Neuronal stem cell (in vitro differentiated cells): Measurements from ENCODE around the gene ACRBP.

Experiments
- DNase-seq: peaks from one replicate; pipeline ENCODE4 v3.0.0-alpha.2; 2013; ENCODE audit warnings: low spot score
- H2AFZ ChIP-seq: one replicate; pipeline ENCODE4 v1.6.1; 2013; ENCODE audit warnings: mild to moderate bottlenecking, low read length, inconsistent platforms
- H2AK5ac ChIP-seq: 2 replicates; pipeline ENCODE4 v1.6.1; 2013; ENCODE audit warnings: low read depth, mild to moderate bottlenecking, inconsistent platforms, low read length, moderate library complexity, mixed read lengths
- H2BK120ac ChIP-seq: 2 replicates; pipeline ENCODE4 v1.6.1; 2013; ENCODE audit warnings: low read depth, mild to moderate bottlenecking, inconsistent platforms, low read length, moderate library complexity, mixed read lengths
- H2BK12ac ChIP-seq: one replicate; pipeline ENCODE4 v1.6.1; 2013; ENCODE audit warnings: low read length, inconsistent platforms
- H2BK15ac ChIP-seq: 2 replicates; pipeline ENCODE4 v1.6.1; 2013; ENCODE audit warnings: mild to moderate bottlenecking, low read length, inconsistent platforms, mixed read lengths
- H2BK5ac ChIP-seq: one replicate; pipeline ENCODE4 v1.6.1; 2013; ENCODE audit warnings: inconsistent platforms, mild to moderate bottlenecking, low read length, moderate library complexity
- H3K14ac ChIP-seq: one replicate; pipeline ENCODE4 v1.6.1; 2013; ENCODE audit warnings: low read length, inconsistent platforms
- H3K18ac ChIP-seq: 2 replicates; pipeline ENCODE4 v1.6.1; 2013; ENCODE audit warnings: low read length, inconsistent platforms
- H3K23ac ChIP-seq: 2 replicates; pipeline ENCODE4 v1.6.1; 2013; ENCODE audit warnings: low read depth, mild to moderate bottlenecking, mixed read lengths, low read length, inconsistent platforms; ENCODE audit not compliant: poor library complexity
- H3K27ac ChIP-seq: replicated peaks from 3 replicates; pipeline ENCODE4 v1.5.1; 2013; ENCODE audit warnings: low read length, inconsistent platforms
- H3K27me3 ChIP-seq, 3 experiments: 2 replicates each; pipeline ENCODE4 v1.6.1; 2013; ENCODE audit warnings: low read length in 3 of 3, mild to moderate bottlenecking in 2 of 3, inconsistent platforms in 1 of 3, low read depth in 1 of 3, mixed read lengths in 1 of 3, moderate library complexity in 1 of 3; ENCODE audit not compliant: control insufficient read depth in 3 of 3, insufficient read depth in 3 of 3
- H3K36me3 ChIP-seq, 2 donors: replicated peaks in 1 of 2; 2 replicates each; pipeline ENCODE4 v1.6.1; 2013; ENCODE audit warnings: low read length in 2 of 2; ENCODE audit not compliant: control insufficient read depth in 2 of 2, insufficient read depth in 2 of 2
- H3K4ac ChIP-seq: 2 replicates; pipeline ENCODE4 v1.6.1; 2013; ENCODE audit warnings: inconsistent platforms, mild to moderate bottlenecking, low read length, moderate library complexity
- H3K4me1 ChIP-seq, 2 donors: 1 replicate in 1 of 2; 2 replicates in 1 of 2; pipeline ENCODE4 v1.6.1; 2013; ENCODE audit warnings: low read length in 2 of 2, low read depth in 1 of 2; ENCODE audit not compliant: control insufficient read depth in 2 of 2, insufficient read depth in 1 of 2
- H3K4me2 ChIP-seq: one replicate; pipeline ENCODE4 v1.6.1; 2013; ENCODE audit warnings: mild to moderate bottlenecking, low read length, inconsistent platforms; ENCODE audit not compliant: insufficient read depth, poor library complexity, severe bottlenecking
- H3K4me3 ChIP-seq, 2 donors: 2 replicates each; pipeline ENCODE4 v1.5.1; 2013; ENCODE audit warnings: low read length in 2 of 2, mild to moderate bottlenecking in 2 of 2, inconsistent platforms in 1 of 2, moderate library complexity in 1 of 2
- H3K79me1 ChIP-seq: one replicate; pipeline ENCODE4 v1.6.1; 2013; ENCODE audit warnings: low read depth, mild to moderate bottlenecking, inconsistent platforms, low read length, moderate library complexity
- H3K9ac ChIP-seq: one replicate; pipeline ENCODE4 v1.6.1; 2013; ENCODE audit warnings: mild to moderate bottlenecking, low read depth, low read length, inconsistent platforms; ENCODE audit not compliant: poor library complexity
- H3K9me3 ChIP-seq, 2 donors: replicated peaks in 1 of 2; 2 replicates each; pipeline versions ENCODE3 to v1.6.1; 2013; ENCODE audit warnings: low read length in 2 of 2, mild to moderate bottlenecking in 2 of 2, inconsistent platforms in 1 of 2, low read depth in 1 of 2, mixed read lengths in 1 of 2, moderate library complexity in 1 of 2; ENCODE audit not compliant: control insufficient read depth in 2 of 2, insufficient read depth in 1 of 2
- H4K8ac ChIP-seq: one replicate; pipeline ENCODE4 v1.6.1; 2013; ENCODE audit warnings: low read depth, mild to moderate bottlenecking, inconsistent platforms, low read length, moderate library complexity
- H4K91ac ChIP-seq: one replicate; pipeline ENCODE4 v1.6.1; 2013; ENCODE audit warnings: low read length, low read depth, mild to moderate bottlenecking, inconsistent platforms; ENCODE audit not compliant: poor library complexity
- WGBS, 2 donors: extraction: QIAGEN DNeasy Blood & Tissue Kit; methylation state at CpG; one replicate each; pipeline ENCODE4 v1.1.7; 2013; ENCODE audit warnings: missing lambda C conversion rate in 2 of 2, mixed read lengths in 1 of 2; ENCODE audit not compliant: insufficient read length in 2 of 2, insufficient replicate concordance in 1 of 2; ENCODE audit errors: extremely low coverage in 2 of 2; 5-methylcytosine and 5-hydroxymethylcytosine counted together

Gene ACRBP

DNA sequence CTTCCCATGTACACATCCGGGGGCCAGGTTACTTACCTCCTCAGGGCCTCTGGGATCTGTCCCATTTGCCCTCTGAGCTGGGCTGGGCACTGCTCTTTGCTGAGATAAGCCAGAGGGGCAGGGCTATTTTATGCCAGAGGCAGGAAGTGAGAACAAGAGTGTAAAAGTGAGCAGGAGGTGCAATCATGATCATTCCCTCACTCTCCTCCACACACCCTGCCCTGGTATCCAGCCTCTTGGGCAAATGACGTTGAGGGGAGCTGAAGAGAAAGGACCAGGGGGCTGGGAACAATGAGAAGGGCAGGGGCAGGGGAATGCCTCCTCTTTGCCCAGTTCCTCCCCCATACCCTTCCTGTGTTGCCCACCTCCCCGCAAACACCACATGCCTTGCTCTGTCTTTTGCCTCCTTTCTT, 15.7 kb downstream of the ACRBP start:
- no peak overlapping the region for H3K27ac ChIP-seq

DNA sequence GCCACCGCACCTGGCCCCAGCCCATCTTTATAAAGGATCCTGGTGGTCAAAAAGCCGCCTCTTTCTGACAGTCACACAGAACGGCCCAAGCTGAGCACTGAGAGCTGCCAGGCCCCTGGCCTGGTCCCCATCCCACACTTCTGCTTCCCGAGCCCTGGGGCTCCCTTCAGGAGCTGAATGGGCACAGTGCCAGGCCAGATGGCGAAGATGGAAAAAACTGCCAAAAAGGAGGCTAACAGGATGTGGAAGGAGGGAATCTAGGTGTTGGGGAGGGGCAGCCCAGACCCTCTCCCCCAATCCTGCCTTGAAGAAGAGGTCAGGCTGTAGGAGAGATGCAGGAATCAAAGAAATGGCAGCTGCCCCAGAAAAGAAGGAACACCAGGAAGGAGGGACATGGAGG, 16.5 kb downstream of the ACRBP start:
- no peak overlapping the region for H3K23ac ChIP-seq
- no peak overlapping the region for H2BK120ac ChIP-seq
- no peak overlapping the region for H4K8ac ChIP-seq
- no peak overlapping the region for H2AK5ac ChIP-seq
- H3K9me3 ChIP-seq: no peaks in the 10 kb centered on the region
- H3K18ac ChIP-seq: no peak overlapping the region
- no peak overlapping the region for H2AFZ ChIP-seq
- no peak overlapping the region for H2BK5ac ChIP-seq
- H3K4me2 ChIP-seq: no peak overlapping the region
- H2BK12ac ChIP-seq: no peak overlapping the region
- no peaks in the 10 kb centered on the region for H3K36me3 ChIP-seq
- no peak overlapping the region for H3K27ac ChIP-seq
- no peaks in the 10 kb centered on the region for H3K79me1 ChIP-seq
- no peak overlapping the region for H3K14ac ChIP-seq
- H3K4ac ChIP-seq: no peak overlapping the region
- DNase-seq: no peak
- no peaks in the 10 kb centered on the region for H3K27me3 ChIP-seq
- no peak overlapping the region for H4K91ac ChIP-seq
- no peak overlapping the region for H3K9ac ChIP-seq
- H3K4me3 ChIP-seq: no peak overlapping the region
- H2BK15ac ChIP-seq: no peak overlapping the region
- no CpG with 5 or more reads among the region's 5 CpGs for WGBS, 2 donors
- H3K4me1 ChIP-seq: peaks cover 7 to 19% of the 10 kb centered on the region in 2 donors

More for the DNA sequence above, 15.7 kb downstream of the ACRBP start:
- Histone ChIP-seq H3K27me3 (no peaks in the 10 kb centered on the region), H3K4me1 (peaks cover 7 to 20% of the 10 kb centered on the region in 2 donors), H3K9me3 (no peaks in the 10 kb centered on the region), H4K8ac (no peak overlapping the region), H3K9ac (no peak overlapping the region), H2AFZ (peak overlapping the region; percentile 43), H3K23ac (no peak overlapping the region), H4K91ac (no peak overlapping the region), H2BK120ac (no peak overlapping the region), H2BK15ac (no peak overlapping the region), H3K79me1 (no peaks in the 10 kb centered on the region), H2BK12ac (no peak overlapping the region), H3K4me3 (no peak overlapping the region), H3K18ac (no peak overlapping the region), H3K4me2 (no peak overlapping the region), H2AK5ac (no peak overlapping the region), H2BK5ac (no peak overlapping the region), H3K36me3 (no peaks in the 10 kb centered on the region), H3K4ac (no peak overlapping the region), H3K14ac (no peak overlapping the region)
- DNase-seq: no peak
- WGBS, 2 donors: no CpG with 5 or more reads among the region's 3 CpGs

DNA sequence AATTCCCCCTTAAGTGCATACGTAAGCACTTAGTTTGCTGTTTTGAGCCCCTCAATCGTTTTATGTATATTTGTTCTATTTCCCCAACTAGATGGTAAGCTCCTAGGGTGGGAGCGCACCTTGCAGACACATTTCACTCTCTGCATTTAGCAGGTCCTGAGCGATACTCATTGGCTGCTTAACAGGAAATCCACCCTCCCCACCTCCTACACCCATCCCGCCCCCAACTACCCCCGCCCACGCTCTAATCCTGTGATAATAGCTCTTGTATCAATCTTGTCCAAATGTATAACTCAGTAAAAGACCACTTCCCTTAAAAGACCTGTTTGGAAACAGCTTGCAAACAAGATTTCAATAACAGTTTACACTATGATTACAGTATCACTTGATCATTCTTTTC, 19.6 kb downstream of the ACRBP start:
- H3K36me3 ChIP-seq: no peaks in the 10 kb centered on the region
- H2BK12ac ChIP-seq: no peak overlapping the region
- no peak overlapping the region for H3K27ac ChIP-seq
- H3K4ac ChIP-seq: no peak overlapping the region
- no peak overlapping the region for H3K4me2 ChIP-seq
- WGBS, 2 donors: no CpG with 5 or more reads among the region's 7 CpGs
- no peak for DNase-seq
- H4K8ac ChIP-seq: no peak overlapping the region
- no peak overlapping the region for H2BK15ac ChIP-seq
- H3K23ac ChIP-seq: no peak overlapping the region
- no peaks in the 10 kb centered on the region for H3K79me1 ChIP-seq
- H2AK5ac ChIP-seq: no peak overlapping the region
- H3K27me3 ChIP-seq: no peaks in the 10 kb centered on the region
- H4K91ac ChIP-seq: no peak overlapping the region
- H3K14ac ChIP-seq: no peak overlapping the region
- H2AFZ ChIP-seq: no peak overlapping the region
- H2BK120ac ChIP-seq: no peak overlapping the region
- no peak overlapping the region for H2BK5ac ChIP-seq
- no peak overlapping the region for H3K9ac ChIP-seq
- H3K18ac ChIP-seq: no peak overlapping the region
- H3K4me1 ChIP-seq: peaks cover 3 to 5% of the 10 kb centered on the region in 2 donors
- H3K4me3 ChIP-seq: no peak overlapping the region
- no peaks in the 10 kb centered on the region for H3K9me3 ChIP-seq

DNA sequence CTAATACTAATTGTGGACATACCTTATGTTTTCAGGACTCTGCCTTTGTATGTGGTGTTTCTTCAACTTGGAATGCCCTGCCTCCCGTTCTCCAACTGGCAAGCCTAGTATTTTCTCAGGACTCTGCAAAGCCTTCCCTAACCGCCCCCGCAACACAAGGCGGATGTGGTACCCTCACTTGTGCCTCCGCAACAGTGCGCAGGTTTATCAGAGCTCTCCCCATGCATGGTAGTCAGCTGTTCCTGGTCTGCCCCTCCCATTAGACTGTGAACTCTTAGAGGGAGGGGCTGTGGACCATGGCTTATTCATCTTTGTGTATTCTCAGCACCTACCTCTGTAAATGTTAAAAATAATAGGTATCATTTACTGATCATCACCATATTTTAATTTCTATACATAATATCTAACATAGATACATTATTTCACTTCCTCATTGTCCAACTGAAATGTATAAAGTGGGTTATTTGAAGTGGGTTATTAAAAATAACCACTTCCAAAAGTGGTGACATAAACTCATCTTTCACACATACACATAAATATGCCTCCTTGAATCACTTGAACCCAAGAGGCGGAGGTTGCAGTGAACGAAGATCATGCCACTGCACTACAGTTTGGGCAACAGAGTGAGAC, 20.5 kb downstream of the ACRBP start:
- Histone ChIP-seq H3K4me2 (no peak overlapping the region), H2BK5ac (no peak overlapping the region), H3K27ac (no peak overlapping the region), H2AFZ (no peak overlapping the region), H3K9me3 (no peaks in the 10 kb centered on the region), H2BK15ac (no peak overlapping the region), H2BK120ac (no peak overlapping the region), H3K18ac (no peak overlapping the region), H3K9ac (peak overlapping the region; percentile 27), H3K4me3 (no peak overlapping the region), H3K14ac (no peak overlapping the region), H4K8ac (peak overlapping the region; percentile 84), H2BK12ac (no peak overlapping the region), H3K79me1 (no peaks in the 10 kb centered on the region), H2AK5ac (no peak overlapping the region), H3K4me1 (peaks cover 0 to 1% of the 10 kb centered on the region in 2 donors), H3K4ac (no peak overlapping the region), H3K36me3 (no peaks in the 10 kb centered on the region), H3K27me3 (no peaks in the 10 kb centered on the region), H3K23ac (peak overlapping the region; percentile 87), H4K91ac (no peak overlapping the region)
- no peak for DNase-seq
- no CpG with 5 or more reads among the region's 8 CpGs for WGBS, 2 donors
